ENCODE data around the gene RABL6.
"Not testable (repeated sequence)": the region's sequence is repeated elsewhere in the genome, so short reads cannot be mapped to it uniquely, and the experiment has no call there.

Gene RABL6

GRCh38 chr9:136777359-136777758 is 30.4 kb upstream of the RABL6 start:
- no peak for DNase-seq

GRCh38 chr9:136779808-136780207 is 27.9 kb upstream of the RABL6 start:
- no peak for DNase-seq

GRCh38 chr9:136782452-136782851 is 25.3 kb upstream of the RABL6 start:
- no peak for DNase-seq

- no peak for DNase-seq
Measured at GRCh38 chr9:136784249-136784996, 23.3 kb upstream of the RABL6 start.

GRCh38 chr9:136784997-136785361 is 22.8 kb upstream of the RABL6 start:
- no peak for DNase-seq

- not testable (repeated sequence) for DNase-seq
Measured at GRCh38 chr9:136785565-136786355, 22.0 kb upstream of the RABL6 start.

GRCh38 chr9:136786451-136786850 is 21.3 kb upstream of the RABL6 start:
- no peak for DNase-seq

GRCh38 chr9:136786983-136787382 is 20.8 kb upstream of the RABL6 start:
- DNase-seq: not testable (repeated sequence)

GRCh38 chr9:136787690-136788400 is 19.9 kb upstream of the RABL6 start:
- peak in 2 of 4 experiments; percentile 35 to 45 for DNase-seq

- DNase-seq: not testable (repeated sequence)
Measured at GRCh38 chr9:136788644-136789522, 18.9 kb upstream of the RABL6 start.

- DNase-seq: no peak
Measured at GRCh38 chr9:136789523-136789937, 18.2 kb upstream of the RABL6 start.

- DNase-seq: peak; percentile 99 to 100 (median 100)
Measured at GRCh38 chr9:136790640-136791515, 16.9 kb upstream of the RABL6 start, which contains the start of gene TMEM141. Gene TMEM141 (plus strand): TSS chr9:136791344. CDS start chr9:136791371, 27 bp downstream.

GRCh38 chr9:136791516-136792276 is 16.1 kb upstream of the RABL6 start:
- DNase-seq: peak; percentile 48 to 71 (median 54)

- DNase-seq: no peak
Measured at GRCh38 chr9:136792321-136793085, 15.2 kb upstream of the RABL6 start.

- DNase-seq: no peak
Measured at GRCh38 chr9:136793086-136793946, 14.4 kb upstream of the RABL6 start.

- no peak for DNase-seq
Measured at GRCh38 chr9:136794281-136794999, 13.3 kb upstream of the RABL6 start.

- DNase-seq: no peak
Measured at GRCh38 chr9:136795000-136795348, 12.8 kb upstream of the RABL6 start.

- DNase-seq: no peak
Measured at GRCh38 chr9:136796238-136796774, 11.4 kb upstream of the RABL6 start, which contains the start of gene CCDC183. Gene CCDC183 (plus strand): TSS chr9:136796338. CDS start chr9:136796398, 60 bp downstream.
